Liver (tissue), 9 donors: ENCODE results near the gene IPP. TPM values are rescaled to one million over a fixed set of nuclear protein-coding genes. Genes with fewer than 3 reads are reported as not detected.

Experiments
- DNase-seq: peaks from one replicate; pipeline ENCODE4 v3.0.0-alpha.2; 2017; ENCODE audit warnings: low spot score
- H3K27ac ChIP-seq, 2 donors: one replicate each; pipeline ENCODE4 v1.7.0; 2013; ENCODE audit warnings: inconsistent platforms in 2 of 2, low read length in 2 of 2, control low read depth in 1 of 2, low read depth in 1 of 2, mild to moderate bottlenecking in 1 of 2
- H3K27me3 ChIP-seq, 4 donors: one replicate each; pipeline versions ENCODE4 v1.6.1 to v1.7.0; 2013; ENCODE audit warnings: low read length in 3 of 4, inconsistent platforms in 1 of 4, mild to moderate bottlenecking in 1 of 4, moderate library complexity in 1 of 4; ENCODE audit not compliant: control insufficient read depth in 4 of 4, insufficient read depth in 4 of 4
- H3K36me3 ChIP-seq, 4 donors: one replicate each; pipeline versions ENCODE4 v1.6.1 to v1.7.0; 2013; ENCODE audit warnings: low read length in 3 of 4, mild to moderate bottlenecking in 3 of 4, low read depth in 1 of 4, moderate library complexity in 1 of 4; ENCODE audit not compliant: control insufficient read depth in 4 of 4, insufficient read depth in 3 of 4
- H3K4me1 ChIP-seq, 4 donors: one replicate each; pipeline versions ENCODE4 v1.6.1 to v1.7.0; 2013; ENCODE audit warnings: low read length in 3 of 4, mild to moderate bottlenecking in 3 of 4, moderate library complexity in 1 of 4; ENCODE audit not compliant: control insufficient read depth in 4 of 4, insufficient read depth in 4 of 4
- H3K4me3 ChIP-seq, 3 donors: one replicate each; pipeline versions ENCODE4 v1.6.1 to v1.7.0; 2013; ENCODE audit warnings: low read length in 3 of 3, control low read depth in 1 of 3, low read depth in 1 of 3, mild to moderate bottlenecking in 1 of 3
- H3K9ac ChIP-seq, 2 donors: one replicate each; pipeline ENCODE4 v1.7.0; 2013; ENCODE audit warnings: low read length in 2 of 2, mild to moderate bottlenecking in 2 of 2, moderate library complexity in 2 of 2, control low read depth in 1 of 2, low read depth in 1 of 2
- H3K9me3 ChIP-seq, 4 donors: one replicate each; pipeline versions ENCODE4 v1.6.1 to v1.7.0; 2013; ENCODE audit warnings: low read length in 3 of 4; ENCODE audit not compliant: control insufficient read depth in 4 of 4
- EGR1 ChIP-seq, 2 donors: IDR thresholded peaks; 2 replicates each; pipeline ENCODE4 v1.6.1; 2016 to 2018; ENCODE audit warnings: antibody characterized with exemption in 2 of 2, low read depth in 2 of 2
- FOXA1 ChIP-seq: IDR thresholded peaks from 2 replicates; pipeline ENCODE4 v1.6.1; 2016; ENCODE audit warnings: antibody characterized with exemption
- FOXA2 ChIP-seq: IDR thresholded peaks from 2 replicates; pipeline ENCODE4 v1.6.1; 2016; ENCODE audit warnings: antibody characterized with exemption
- GABPA ChIP-seq, 2 donors: IDR thresholded peaks in 1 of 2; conservative IDR thresholded peaks in 1 of 2; 2 replicates each; pipeline ENCODE4 v1.6.1; 2016; ENCODE audit warnings: antibody characterized with exemption in 2 of 2, mild to moderate bottlenecking in 1 of 2, moderate library complexity in 1 of 2
- HNF4A ChIP-seq, 2 donors: conservative IDR thresholded peaks; 2 replicates each; pipeline ENCODE4 v1.6.1; 2016; ENCODE audit warnings: antibody characterized with exemption in 2 of 2, mild to moderate bottlenecking in 2 of 2
- HNF4G ChIP-seq: IDR thresholded peaks from 2 replicates; pipeline ENCODE4 v1.6.1; 2016; ENCODE audit warnings: antibody characterized with exemption
- JUND ChIP-seq, 2 donors: IDR thresholded peaks; 2 replicates each; pipeline ENCODE4 v1.6.1; 2016; ENCODE audit warnings: antibody characterized with exemption in 2 of 2
- MAX ChIP-seq: IDR thresholded peaks from 2 replicates; pipeline ENCODE4 v1.6.1; 2016; ENCODE audit warnings: antibody characterized with exemption
- NR2F2 ChIP-seq: IDR thresholded peaks from 2 replicates; pipeline ENCODE4 v1.6.1; 2016; ENCODE audit warnings: antibody characterized with exemption
- REST ChIP-seq: IDR thresholded peaks from 2 replicates; pipeline ENCODE4 v1.6.1; 2016; ENCODE audit warnings: antibody characterized with exemption, mild to moderate bottlenecking
- RXRA ChIP-seq, 2 donors: IDR thresholded peaks; 2 replicates each; pipeline ENCODE4 v1.6.1; 2017 to 2018; ENCODE audit warnings: antibody characterized with exemption in 2 of 2, mild to moderate bottlenecking in 1 of 2
- SP1 ChIP-seq: IDR thresholded peaks from 2 replicates; pipeline ENCODE4 v1.6.1; 2018; ENCODE audit warnings: antibody characterized with exemption, mild to moderate bottlenecking
- TAF1 ChIP-seq: conservative IDR thresholded peaks from 2 replicates; pipeline ENCODE4 v1.6.1; 2016; ENCODE audit warnings: antibody characterized with exemption, mild to moderate bottlenecking
- YY1 ChIP-seq: IDR thresholded peaks from 2 replicates; pipeline ENCODE4 v1.6.1; 2016; ENCODE audit warnings: antibody characterized with exemption, mild to moderate bottlenecking
- ZBTB33 ChIP-seq: IDR thresholded peaks from 2 replicates; pipeline ENCODE4 v1.6.1; 2016; ENCODE audit warnings: antibody characterized with exemption
- WGBS: extraction: QIAGEN DNeasy Blood & Tissue Kit; methylation state at CpG from one replicate; pipeline ENCODE4 v1.1.7; 2013; 5-methylcytosine and 5-hydroxymethylcytosine counted together
- polyA plus RNA-seq, 2 donors: library from polyadenylated mRNA; stranded (reverse) in 1 of 2; unstranded in 1 of 2; fragments of 200-250 nt in 1 of 2; fragments of >200 nt in 1 of 2; fragmentation: Nextera tagmentation in 1 of 2; extraction: Ambion mirVana in 1 of 2; gene quantifications; one replicate each; pipeline versions ENCODE4 v1.2.1 to v1.2.3, GENCODE V29; 2013 to 2015
- total RNA-seq, 2 donors: library from RNA; depleted of rRNA; stranded (reverse); fragments of >200 nt; gene quantifications; one replicate each; pipeline ENCODE4 v1.2.3, GENCODE V29; 2014
- TF ChIP-seq, protein P1 (sequence below): IDR thresholded peaks from 2 replicates; pipeline ENCODE4 v1.6.1; 2016; ENCODE audit warnings: antibody characterized with exemption
- TF ChIP-seq, protein P2 (sequence below): fragments of 150-350 bp; IDR thresholded peaks from 2 replicates; pipeline ENCODE4 v1.5.1; 2017; ENCODE audit warnings: improper control_type of control experiment, low read depth, low read length; ENCODE audit not compliant: missing input control
- donor health status: healthy.
- donor health status: healthy.
- donor health status: healthy.
- donor health status: healthy.
- donor health status: healthy.

The IPP gene
- total and polyA plus RNA-seq, 4 donors = 2.7 to 6.7 (median 5.5) TPM

DNA sequence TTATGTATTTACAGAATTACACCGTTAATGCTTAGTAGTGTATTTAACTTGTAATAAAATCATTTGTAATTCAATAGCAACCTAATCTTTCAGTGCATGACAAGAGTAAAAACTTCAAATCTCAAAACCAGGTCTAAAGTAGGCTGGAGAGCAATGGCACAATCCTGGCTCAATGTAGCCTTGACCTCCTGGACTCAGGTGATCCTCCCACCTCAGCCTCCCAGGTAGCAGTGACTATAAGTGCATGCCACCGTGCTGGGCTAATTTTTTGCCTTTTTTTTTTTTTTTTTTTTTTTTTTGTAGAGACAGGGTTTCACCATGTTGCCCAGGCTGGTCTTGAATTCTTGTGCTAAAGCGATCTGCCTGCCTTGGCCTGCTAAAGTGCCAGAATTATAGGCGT, 11.3 kb downstream of the IPP start:
- Histone ChIP-seq H3K27me3 (no peaks in the 10 kb centered on the region), H3K4me3 (no peak overlapping the region), H3K4me1 (no peaks in the 10 kb centered on the region), H3K36me3 (peaks cover 0 to 15% (median 6%) of the 10 kb centered on the region in 4 donors), H3K27ac (no peak overlapping the region), H3K9me3 (no peaks in the 10 kb centered on the region), H3K9ac (no peak overlapping the region)
- DNase-seq = no peak
- 97% methylated on average over 4 of the region's 4 CpGs for WGBS
- TF ChIP-seq YY1 (no peak), HNF4G (no peak), JUND (IDR thresholded peaks at IDR 0.05) (no peak), MAX (no peak), RXRA (IDR thresholded peaks at IDR 0.05) (no peak), EGR1 (IDR thresholded peaks at IDR 0.05; ENCODE audit: low read depth in 2 of 2) (no peak), FOXA1 (no peak)
- TF ChIP-seq, protein P1, sequence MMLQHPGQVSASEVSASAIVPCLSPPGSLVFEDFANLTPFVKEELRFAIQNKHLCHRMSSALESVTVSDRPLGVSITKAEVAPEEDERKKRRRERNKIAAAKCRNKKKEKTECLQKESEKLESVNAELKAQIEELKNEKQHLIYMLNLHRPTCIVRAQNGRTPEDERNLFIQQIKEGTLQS = no peak

DNA sequence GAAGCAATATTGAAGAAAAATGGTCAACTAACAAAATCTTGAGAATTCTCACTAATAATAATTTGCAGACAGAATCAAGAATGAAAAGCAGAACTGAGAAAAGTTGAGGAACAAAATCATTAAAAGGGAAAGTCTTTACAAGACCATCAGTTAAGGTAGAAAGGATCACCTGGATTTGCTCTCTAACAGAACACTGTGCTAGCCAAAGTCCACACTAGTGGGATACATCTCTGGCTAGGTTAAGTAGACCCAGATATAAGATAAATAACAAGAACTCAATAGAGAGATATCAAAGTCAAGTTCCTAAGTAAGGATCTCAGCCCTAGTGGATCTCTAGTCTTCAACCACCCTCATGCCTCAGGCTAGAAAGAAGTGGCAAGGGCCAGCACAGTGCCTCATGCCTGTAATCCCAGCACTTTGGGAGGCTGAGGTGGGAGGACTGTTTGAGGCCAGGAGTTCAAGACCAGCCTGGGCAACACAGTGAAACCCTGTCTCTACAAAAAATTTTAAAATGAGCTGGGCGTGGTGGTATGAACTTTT, 19.6 kb downstream of the IPP start:
- Histone ChIP-seq H3K4me1 (no peaks in the 10 kb centered on the region), H3K27me3 (no peaks in the 10 kb centered on the region), H3K9me3 (no peaks in the 10 kb centered on the region), H3K9ac (no peak overlapping the region), H3K36me3 (peaks cover 0 to 5% (median 3%) of the 10 kb centered on the region in 4 donors), H3K4me3 (no peak overlapping the region), H3K27ac (no peak overlapping the region)
- 96% methylated on average over 1 of the region's 1 CpG for WGBS
- no peak for DNase-seq
- TF ChIP-seq REST = no peak
- TF ChIP-seq TAF1 = no peak
- TF ChIP-seq SP1 = no peak
- TF ChIP-seq EGR1 (IDR thresholded peaks at IDR 0.05; ENCODE audit: low read depth in 2 of 2) = no peak
- no peak for TF ChIP-seq MAX
- no peak for TF ChIP-seq RXRA (IDR thresholded peaks at IDR 0.05)

GRCh38 chr1:45730075-45730779, 20.2 kb downstream of the IPP start:
- DNase-seq = no peak
- Histone ChIP-seq H3K9ac (no peak overlapping the region), H3K36me3 (peaks cover 0 to 5% (median 3%) of the 10 kb centered on the region in 4 donors), H3K27ac (no peak overlapping the region), H3K27me3 (no peaks in the 10 kb centered on the region), H3K9me3 (no peaks in the 10 kb centered on the region), H3K4me3 (no peak overlapping the region), H3K4me1 (no peaks in the 10 kb centered on the region)
- WGBS = 74% methylated on average over 3 of the region's 3 CpGs
- no peak for TF ChIP-seq NR2F2
- TF ChIP-seq MAX = no peak
- TF ChIP-seq FOXA2 = no peak
- TF ChIP-seq HNF4A (conservative IDR thresholded peaks at IDR 0.05) = no peak
- no peak for TF ChIP-seq FOXA1
- TF ChIP-seq GABPA (IDR thresholded peaks at IDR 0.05 in 1 of 2, conservative IDR thresholded peaks at IDR 0.05 in 1 of 2) = no peak
- TF ChIP-seq, protein P2, sequence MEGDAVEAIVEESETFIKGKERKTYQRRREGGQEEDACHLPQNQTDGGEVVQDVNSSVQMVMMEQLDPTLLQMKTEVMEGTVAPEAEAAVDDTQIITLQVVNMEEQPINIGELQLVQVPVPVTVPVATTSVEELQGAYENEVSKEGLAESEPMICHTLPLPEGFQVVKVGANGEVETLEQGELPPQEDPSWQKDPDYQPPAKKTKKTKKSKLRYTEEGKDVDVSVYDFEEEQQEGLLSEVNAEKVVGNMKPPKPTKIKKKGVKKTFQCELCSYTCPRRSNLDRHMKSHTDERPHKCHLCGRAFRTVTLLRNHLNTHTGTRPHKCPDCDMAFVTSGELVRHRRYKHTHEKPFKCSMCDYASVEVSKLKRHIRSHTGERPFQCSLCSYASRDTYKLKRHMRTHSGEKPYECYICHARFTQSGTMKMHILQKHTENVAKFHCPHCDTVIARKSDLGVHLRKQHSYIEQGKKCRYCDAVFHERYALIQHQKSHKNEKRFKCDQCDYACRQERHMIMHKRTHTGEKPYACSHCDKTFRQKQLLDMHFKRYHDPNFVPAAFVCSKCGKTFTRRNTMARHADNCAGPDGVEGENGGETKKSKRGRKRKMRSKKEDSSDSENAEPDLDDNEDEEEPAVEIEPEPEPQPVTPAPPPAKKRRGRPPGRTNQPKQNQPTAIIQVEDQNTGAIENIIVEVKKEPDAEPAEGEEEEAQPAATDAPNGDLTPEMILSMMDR = no peak
- no peak for TF ChIP-seq ZBTB33
- no peak for TF ChIP-seq YY1
- no peak for TF ChIP-seq SP1
